OCI-LY3 (cell line): ENCODE data around the gene CHP1.

Experiments
- CTCF ChIP-seq: fragments of 200-600, 300-600 bp; sonication (generic); IDR thresholded peaks from 2 replicates; pipeline ENCODE4 v1.5.1; 2014; ENCODE audit warnings: antibody characterized with exemption, low read length, low read depth
- EZH2phosphoT487 ChIP-seq: fragments of 200-600 bp; shearing (Covaris generic); IDR thresholded peaks from 2 replicates; pipeline ENCODE4 v1.6.1; 2018; ENCODE audit warnings: antibody characterized with exemption, mixed run types, low read depth

- TF ChIP-seq CTCF, result no peak
- TF ChIP-seq EZH2phosphoT487, result no peak
These were observed 25.8 kb upstream of the CHP1 start for GRCh38 chr15:41205315-41205714.
